ENCODE data around the gene VPS11.
A peak's percentile ranks its signal among the peaks of the same experiment; 100 is the strongest.
"Not testable (repeated sequence)": the region's sequence is repeated elsewhere in the genome, so short reads cannot be mapped to it uniquely, and the experiment has no call there.

VPS11 gene

DNA sequence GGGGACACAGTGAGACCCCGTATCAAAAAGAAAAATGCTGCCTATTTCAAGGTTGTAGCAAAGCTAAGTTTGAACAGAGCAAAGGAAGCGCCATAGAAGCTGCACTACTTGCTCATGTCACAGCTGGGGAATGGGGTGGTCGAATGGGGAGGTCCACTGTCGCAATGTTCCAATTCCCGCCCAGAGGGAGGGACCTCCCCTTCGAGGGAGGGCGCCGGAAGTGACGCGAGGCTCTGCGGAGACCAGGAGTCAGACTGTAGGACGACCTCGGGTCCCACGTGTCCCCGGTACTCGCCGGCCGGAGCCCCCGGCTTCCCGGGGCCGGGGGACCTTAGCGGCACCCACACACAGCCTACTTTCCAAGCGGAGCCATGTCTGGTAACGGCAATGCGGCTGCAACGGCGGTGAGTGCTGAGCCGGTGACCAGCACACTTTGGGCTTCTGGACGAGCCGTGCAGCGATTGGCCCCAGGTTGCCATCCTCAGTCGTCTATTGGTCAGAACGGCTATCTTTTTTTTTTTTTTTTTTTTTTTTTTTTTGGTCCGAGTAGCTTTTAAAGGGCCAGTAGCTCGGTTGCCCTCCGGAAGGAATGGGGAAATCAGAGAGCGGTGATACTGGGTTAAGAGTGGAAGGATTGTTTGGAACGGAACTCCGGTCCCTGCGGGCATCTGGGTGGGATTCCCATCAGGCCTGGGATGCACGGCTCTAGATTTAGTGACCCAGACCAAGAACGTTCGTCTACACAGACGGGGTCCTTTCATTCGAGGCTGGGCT lies 17.2 kb downstream of the VPS11 start, which contains the start of gene HMBS:
Gene HMBS (plus strand): TSS at position 219 of the 774 bp plus-strand sequence. CDS start 153 bp downstream, at position 372.
- DNase-seq: peak; percentile 96

DNA sequence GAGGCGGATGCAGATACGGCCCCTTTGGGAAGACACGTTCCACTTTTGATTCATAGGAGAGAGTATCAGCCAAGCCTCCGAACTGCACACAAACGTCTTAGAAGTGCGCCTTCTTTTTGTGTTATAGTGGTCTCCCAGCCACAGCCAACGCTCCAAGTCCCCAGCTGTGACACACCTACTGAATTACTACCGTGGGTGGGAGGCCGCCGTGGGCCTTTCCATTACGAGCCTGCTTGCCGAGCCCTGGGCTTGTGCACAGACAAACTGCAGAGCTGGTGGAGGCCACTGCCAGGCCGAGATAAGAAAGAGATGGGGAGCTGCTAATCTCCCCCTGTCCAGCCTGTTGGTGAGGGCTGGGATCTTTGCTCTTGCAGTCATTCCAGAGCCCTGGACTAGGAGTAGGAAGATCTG lies 17.8 kb downstream of the VPS11 start:
- DNase-seq: no peak

GRCh38 chr11:119087123-119087522 lies 19.5 kb downstream of the VPS11 start:
- no peak for DNase-seq

DNA sequence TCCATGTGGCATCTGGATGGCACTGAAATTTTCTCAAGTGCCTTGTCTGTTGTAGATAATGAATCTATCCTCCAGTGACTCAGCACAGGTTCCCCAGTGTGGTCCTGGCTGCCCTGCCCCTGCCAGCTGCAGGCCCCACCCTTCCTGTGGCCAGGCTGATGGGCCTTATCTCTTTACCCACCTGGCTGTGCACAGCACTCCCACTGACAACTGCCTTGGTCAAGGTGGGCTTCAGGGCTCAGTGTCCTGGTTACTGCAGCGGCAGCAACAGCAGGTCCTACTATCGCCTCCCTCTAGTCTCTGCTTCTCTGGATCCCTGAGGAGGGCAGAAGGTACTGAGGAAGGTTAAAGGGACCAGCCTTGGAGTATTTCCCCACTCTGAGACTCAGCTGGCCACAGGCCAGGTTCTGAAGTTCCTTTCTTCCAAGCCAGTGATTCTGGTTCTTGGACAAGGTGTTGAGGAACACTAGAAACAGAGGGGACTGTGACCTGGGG lies 20.2 kb downstream of the VPS11 start:
- no peak for DNase-seq

DNA sequence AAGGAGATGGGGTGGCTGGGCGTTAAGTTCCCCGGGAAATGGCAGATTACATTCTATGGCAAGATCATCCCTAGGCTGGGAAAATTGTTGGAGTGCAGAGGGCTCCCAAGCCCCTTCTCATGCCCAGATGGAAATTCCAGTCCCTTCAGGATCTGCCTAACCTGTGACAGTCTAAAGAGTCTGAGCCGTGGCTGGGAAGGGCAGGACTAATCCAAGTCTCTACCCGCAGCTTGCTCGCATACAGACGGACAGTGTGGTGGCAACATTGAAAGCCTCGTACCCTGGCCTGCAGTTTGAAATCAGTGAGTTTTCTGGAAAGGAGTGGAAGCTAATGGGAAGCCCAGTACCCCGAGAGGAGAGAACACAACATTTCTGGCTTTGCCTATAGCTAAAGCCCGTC lies 20.8 kb downstream of the VPS11 start:
- DNase-seq: no peak

DNA sequence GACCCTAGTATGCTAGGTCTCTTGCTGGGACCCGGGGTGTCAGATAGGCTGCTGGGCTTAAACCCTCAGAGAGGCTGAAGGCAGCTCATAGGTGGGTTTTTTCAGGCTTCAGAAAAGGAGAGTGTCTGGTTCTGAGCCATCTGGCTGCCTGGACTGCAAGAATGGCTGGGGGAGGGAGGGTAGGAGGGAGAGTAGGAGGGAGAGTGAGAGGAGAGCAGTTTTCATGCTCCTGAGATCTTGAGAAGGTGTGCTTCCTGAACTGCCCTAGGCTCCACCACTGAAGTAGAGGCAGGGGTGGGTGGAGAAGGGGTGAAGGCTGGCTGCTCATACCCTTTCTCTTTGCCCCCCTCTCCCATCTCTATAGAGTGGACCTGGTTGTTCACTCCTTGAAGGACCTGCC lies 21.7 kb downstream of the VPS11 start:
- no peak for DNase-seq

- DNase-seq: no peak
These were observed 23.6 kb downstream of the VPS11 start for GRCh38 chr11:119091178-119091577.

GRCh38 chr11:119091966-119092879 lies 24.6 kb downstream of the VPS11 start:
- DNase-seq: no peak

DNA sequence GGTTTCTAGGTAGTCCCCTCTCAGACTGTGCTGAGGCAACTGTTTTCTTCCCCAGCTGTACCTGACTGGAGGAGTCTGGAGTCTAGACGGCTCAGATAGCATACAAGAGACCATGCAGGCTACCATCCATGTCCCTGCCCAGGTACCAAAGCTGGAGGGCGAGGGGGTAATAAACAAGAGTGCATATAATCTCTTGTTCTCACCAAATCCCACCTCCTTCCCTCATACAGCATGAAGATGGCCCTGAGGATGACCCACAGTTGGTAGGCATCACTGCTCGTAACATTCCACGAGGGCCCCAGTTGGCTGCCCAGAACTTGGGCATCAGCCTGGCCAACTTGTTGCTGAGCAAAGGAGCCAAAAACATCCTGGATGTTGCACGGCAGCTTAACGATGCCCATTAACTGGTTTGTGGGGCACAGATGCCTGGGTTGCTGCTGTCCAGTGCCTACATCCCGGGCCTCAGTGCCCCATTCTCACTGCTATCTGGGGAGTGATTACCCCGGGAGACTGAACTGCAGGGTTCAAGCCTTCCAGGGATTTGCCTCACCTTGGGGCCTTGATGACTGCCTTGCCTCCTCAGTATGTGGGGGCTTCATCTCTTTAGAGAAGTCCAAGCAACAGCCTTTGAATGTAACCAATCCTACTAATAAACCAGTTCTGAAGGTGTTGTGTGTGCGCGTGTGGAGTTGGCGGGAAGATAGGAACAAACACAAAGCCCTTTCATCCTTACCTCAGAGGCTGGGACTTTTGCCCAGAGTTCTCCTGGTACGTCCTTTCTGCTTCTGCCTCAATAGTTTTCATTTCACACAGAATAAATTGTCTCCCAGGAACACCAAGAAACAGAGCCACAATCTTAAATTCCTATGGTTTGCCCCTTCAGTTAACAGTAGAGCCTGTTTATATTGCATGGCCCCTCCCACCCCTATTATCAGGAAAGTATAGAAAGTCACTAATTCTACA lies 25.5 kb downstream of the VPS11 start:
- no peak for DNase-seq

DNA sequence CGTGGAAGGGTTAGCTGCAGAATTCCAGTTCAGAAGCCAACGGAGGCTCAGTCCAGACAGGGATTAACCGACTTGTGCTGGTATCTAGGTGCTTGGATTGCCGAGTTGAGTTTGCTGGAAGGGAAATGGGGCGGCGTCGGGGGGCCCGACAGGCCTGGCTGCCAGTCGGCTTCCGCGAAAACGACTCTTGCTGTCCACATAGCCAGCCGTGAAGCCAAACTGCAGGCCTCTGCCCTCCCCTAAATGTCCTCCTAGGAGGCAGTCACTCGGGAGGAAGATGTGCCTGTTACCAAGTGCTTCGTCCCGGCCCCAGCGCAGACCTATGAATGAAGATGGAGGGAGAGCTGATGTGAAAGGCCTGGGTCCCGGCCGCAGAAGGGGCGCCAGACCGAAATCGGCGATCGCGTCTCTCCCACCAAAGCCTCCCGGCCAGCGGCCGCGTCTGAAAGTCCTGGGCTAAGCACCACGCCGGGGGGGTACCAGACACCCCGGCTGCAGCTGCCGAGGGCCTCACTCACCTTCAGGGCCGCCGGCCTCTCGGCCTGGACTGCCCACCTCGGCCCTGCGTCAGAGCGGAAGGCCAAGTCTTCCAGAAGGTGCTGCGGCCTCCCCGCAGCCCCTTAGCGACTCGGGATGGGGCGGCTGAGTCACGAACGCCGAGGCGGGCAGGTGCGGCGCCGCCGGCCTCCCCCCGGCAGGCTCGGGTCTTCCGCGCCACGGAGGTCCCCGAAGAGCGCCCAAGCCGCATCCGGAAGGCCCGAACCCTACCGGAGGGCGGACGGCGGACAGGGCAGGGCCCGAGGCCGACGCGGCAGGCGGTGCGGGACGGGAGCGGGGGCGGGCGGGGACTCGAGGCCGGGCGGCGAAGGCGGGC lies 26.6 kb downstream of the VPS11 start:
- no peak for DNase-seq

- DNase-seq: peak; percentile 60
These were observed 27.1 kb downstream of the VPS11 start for GRCh38 chr11:119094816-119095065.

GRCh38 chr11:119095066-119095880 lies 27.7 kb downstream of the VPS11 start:
- peak; percentile 100 for DNase-seq

GRCh38 chr11:119099711-119100110 lies 32.1 kb downstream of the VPS11 start:
- no peak for DNase-seq

DNA sequence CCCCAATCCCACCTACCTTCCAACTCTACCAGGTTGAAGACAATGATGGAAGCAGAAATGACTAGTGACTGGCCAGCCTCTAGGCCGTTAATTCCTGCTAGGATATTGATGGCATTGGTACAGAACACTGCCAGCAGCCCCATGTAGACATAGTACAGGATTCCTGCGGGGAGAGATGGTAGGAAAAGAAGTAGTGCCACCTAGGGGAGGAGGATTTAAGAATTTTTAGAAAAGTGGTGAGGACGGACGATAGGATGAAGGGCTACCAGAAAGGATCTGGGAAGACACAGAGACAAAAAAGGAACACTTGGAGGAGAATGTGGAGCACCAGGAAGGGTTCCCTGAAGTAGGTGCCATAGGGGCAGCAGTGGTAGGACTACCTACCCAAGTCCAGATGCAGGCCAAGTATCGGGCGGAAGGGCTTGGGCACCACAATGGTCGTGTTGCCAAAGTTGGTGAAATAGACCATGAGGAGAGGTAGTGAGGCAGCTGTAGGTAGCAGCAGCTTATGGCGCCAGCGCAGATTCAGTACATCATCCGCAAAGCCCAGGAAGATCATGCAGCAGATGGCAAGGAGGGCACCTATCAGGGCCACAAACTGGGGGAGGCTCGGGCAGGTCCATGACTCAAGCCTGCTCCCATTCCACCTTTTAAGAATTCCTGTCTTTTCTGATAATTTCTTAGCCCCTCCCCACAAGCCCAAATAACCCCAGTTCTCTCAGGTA lies 32.8 kb downstream of the VPS11 start:
- DNase-seq: no peak

GRCh38 chr11:119100994-119101758 lies 33.6 kb downstream of the VPS11 start:
- DNase-seq: no peak

GRCh38 chr11:119101759-119102423 lies 34.3 kb downstream of the VPS11 start, which contains the start of gene DPAGT1:
DPAGT1 (minus strand) TSS chr11:119101853; CDS start chr11:119101655, 198 bp downstream.
- DNase-seq: peak; percentile 99

DNA sequence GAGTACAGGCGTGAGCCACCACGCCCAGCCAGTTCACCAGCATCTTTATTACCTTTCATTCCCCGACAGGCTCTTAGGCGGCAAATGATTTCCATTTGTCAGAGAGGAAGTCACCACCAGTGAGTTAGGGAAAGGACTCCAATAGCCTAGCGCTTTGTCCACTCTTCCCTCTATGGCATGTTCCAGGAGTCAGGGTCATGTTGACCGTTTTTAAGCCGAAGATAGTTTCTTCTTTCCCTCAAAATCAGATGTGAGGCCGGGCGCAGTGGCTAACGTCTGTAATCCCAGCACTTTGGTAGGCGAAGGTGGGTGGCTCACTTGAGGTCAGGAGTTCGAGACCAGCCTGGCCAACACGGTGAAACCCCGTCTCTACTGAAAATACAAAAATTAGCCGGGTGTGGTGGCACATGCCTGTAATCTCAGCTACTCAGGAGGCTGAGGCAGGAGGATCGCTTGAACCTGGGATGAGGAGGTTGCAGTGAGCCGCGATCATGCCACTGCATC lies 35.6 kb downstream of the VPS11 start:
- DNase-seq: not testable (repeated sequence)

DNA sequence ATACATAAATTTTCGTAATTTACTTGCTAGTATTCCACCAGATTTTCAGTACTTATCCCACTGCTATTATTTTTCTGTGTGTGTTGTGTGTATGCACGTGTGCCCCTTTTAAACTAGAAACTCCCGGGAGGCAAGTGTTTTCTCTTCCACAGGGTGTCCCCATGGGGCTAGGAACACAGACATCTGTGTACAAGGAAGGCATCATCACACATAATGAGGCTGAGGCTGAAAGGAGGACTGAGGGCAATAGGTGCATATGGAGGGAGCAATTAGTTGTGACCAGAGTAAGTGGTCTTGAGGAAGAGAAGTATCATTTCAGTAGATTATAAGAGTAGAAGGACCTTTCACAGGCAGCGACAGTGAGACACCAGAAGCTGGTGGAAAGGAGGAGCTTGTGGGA lies 36.2 kb downstream of the VPS11 start:
- no peak for DNase-seq

All from NCI-H1105 (cell line).